DND-41 (cell line): ENCODE measurements around the gene STH.
"Not testable (repeated sequence)": the region's sequence is repeated elsewhere in the genome, so short reads cannot be mapped to it uniquely, and the experiment has no call there.

Experiments used
- EZH2 ChIP-seq: IDR thresholded peaks from 3 replicates; pipeline ENCODE4 v1.6.1; 2012; ENCODE audit warnings: borderline replicate concordance, low read depth, mild to moderate bottlenecking, moderate library complexity, low read length, inconsistent platforms; ENCODE audit not compliant: severe bottlenecking
- TF ChIP-seq, protein P1 (sequence below): IDR thresholded peaks from 2 replicates; pipeline ENCODE4 v1.5.1; 2012; ENCODE audit warnings: borderline replicate concordance, low read length, moderate library complexity, mild to moderate bottlenecking; ENCODE audit not compliant: poor library complexity, severe bottlenecking; ENCODE audit errors: extremely low read depth

DNA sequence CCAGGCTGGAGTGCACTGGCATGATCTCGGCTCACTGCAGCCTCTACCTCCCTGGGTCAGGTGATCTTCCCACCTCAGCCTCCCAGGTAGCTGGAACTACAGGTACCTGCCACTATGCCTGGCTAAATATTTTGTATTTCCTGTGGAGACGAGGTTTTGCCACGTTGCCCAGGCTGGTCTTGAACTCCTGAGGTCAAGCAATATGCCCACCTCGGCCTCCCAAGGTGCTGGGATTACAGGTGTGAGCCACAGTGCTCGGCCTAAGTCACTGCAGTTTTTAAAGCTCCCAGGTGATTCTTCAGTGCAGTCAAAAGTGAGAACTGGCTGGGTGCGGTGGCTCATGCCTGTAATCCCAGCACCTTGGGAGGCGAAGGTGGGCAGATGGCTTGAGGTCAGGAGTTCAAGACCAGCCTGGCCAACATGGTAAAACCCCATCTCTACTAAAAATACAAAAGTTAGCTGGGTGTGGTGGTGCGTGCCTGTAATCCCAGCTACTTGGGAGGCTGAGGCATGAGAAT is 20.4 kb downstream of the STH start:
- TF ChIP-seq, protein P1, sequence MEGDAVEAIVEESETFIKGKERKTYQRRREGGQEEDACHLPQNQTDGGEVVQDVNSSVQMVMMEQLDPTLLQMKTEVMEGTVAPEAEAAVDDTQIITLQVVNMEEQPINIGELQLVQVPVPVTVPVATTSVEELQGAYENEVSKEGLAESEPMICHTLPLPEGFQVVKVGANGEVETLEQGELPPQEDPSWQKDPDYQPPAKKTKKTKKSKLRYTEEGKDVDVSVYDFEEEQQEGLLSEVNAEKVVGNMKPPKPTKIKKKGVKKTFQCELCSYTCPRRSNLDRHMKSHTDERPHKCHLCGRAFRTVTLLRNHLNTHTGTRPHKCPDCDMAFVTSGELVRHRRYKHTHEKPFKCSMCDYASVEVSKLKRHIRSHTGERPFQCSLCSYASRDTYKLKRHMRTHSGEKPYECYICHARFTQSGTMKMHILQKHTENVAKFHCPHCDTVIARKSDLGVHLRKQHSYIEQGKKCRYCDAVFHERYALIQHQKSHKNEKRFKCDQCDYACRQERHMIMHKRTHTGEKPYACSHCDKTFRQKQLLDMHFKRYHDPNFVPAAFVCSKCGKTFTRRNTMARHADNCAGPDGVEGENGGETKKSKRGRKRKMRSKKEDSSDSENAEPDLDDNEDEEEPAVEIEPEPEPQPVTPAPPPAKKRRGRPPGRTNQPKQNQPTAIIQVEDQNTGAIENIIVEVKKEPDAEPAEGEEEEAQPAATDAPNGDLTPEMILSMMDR, result not testable (repeated sequence)
- TF ChIP-seq EZH2, result not testable (repeated sequence)
